Measurements from ENCODE around the gene RTP3. TPM values are rescaled to one million over a fixed set of nuclear protein-coding genes. Genes with fewer than 3 reads are reported as not detected.

The RTP3 gene
- total RNA-seq, 1 donor from 2014 or later, result not detected

- peak overlapping the region; percentile 25 for H3K27ac Mint-ChIP-seq
Observed at GRCh38 chr3:46509661-46510187, 11.9 kb downstream of the RTP3 start.

DNA sequence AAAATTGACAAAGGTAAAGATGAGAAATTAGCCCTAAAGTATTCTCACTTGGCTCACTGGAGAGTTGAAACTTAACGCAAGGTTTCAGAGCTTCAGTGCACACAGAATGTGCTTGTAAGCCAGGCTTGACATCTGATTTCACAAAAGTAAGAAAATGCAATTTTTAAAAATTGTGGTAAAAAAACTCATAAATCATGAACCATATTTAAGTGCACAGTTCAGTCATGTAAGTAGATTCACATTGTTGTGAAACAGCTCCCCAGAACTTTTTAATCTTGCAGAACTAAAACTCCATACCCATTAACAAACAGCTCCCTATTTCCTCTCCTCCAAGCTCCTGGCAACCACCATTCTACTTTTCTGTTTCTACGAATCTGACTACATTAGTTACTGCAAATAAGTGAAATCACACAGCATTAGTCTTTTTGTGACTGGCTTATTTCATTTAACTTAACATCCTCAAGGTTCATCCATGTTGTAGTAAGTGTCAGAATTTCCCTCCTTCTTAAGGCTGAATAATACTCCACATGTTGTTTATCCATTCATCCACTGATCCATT is 14.5 kb downstream of the RTP3 start:
- peaks cover 25% of the 10 kb centered on the region for H3K4me1 Mint-ChIP-seq
- no peaks in the 10 kb centered on the region for H3K9me3 Mint-ChIP-seq
- no peak overlapping the region for H3K27ac Mint-ChIP-seq

More at GRCh38 chr3:46509661-46510187, 11.9 kb downstream of the RTP3 start:
- Mint-ChIP-seq H3K4me3 (no peak overlapping the region), H3K9me3 (no peaks in the 10 kb centered on the region), H3K4me1 (peaks cover 28% of the 10 kb centered on the region), H3K36me3 (no peaks in the 10 kb centered on the region), H3K27me3 (ENCODE audit: low read depth) (no peaks in the 10 kb centered on the region)
- TF ChIP-seq, protein P1, sequence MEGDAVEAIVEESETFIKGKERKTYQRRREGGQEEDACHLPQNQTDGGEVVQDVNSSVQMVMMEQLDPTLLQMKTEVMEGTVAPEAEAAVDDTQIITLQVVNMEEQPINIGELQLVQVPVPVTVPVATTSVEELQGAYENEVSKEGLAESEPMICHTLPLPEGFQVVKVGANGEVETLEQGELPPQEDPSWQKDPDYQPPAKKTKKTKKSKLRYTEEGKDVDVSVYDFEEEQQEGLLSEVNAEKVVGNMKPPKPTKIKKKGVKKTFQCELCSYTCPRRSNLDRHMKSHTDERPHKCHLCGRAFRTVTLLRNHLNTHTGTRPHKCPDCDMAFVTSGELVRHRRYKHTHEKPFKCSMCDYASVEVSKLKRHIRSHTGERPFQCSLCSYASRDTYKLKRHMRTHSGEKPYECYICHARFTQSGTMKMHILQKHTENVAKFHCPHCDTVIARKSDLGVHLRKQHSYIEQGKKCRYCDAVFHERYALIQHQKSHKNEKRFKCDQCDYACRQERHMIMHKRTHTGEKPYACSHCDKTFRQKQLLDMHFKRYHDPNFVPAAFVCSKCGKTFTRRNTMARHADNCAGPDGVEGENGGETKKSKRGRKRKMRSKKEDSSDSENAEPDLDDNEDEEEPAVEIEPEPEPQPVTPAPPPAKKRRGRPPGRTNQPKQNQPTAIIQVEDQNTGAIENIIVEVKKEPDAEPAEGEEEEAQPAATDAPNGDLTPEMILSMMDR (IDR thresholded peaks at IDR 0.05; ENCODE audit: unreplicated experiment), result no peak
- no peak for DNase-seq (ENCODE audit: low spot score in 2 of 2, unreplicated experiment in 2 of 2)

GRCh38 chr3:46516521-46516920 is 18.7 kb downstream of the RTP3 start:
- TF ChIP-seq, protein P1 (IDR thresholded peaks at IDR 0.05; ENCODE audit: unreplicated experiment), result no peak
- DNase-seq (ENCODE audit: low spot score in 2 of 2, unreplicated experiment in 2 of 2), result no peak
- no peaks in the 10 kb centered on the region for H3K27me3 Mint-ChIP-seq (ENCODE audit: low read depth)
- H3K27ac Mint-ChIP-seq, result no peak overlapping the region
- H3K36me3 Mint-ChIP-seq, result no peaks in the 10 kb centered on the region
- no peaks in the 10 kb centered on the region for H3K9me3 Mint-ChIP-seq
- H3K4me3 Mint-ChIP-seq, result no peak overlapping the region
- peaks cover 13% of the 10 kb centered on the region for H3K4me1 Mint-ChIP-seq

More for the DNA sequence above, 14.5 kb downstream of the RTP3 start:
- no peaks in the 10 kb centered on the region for H3K27me3 Mint-ChIP-seq (ENCODE audit: low read depth)
- no peak for DNase-seq (ENCODE audit: low spot score in 2 of 2, unreplicated experiment in 2 of 2)
- H3K36me3 Mint-ChIP-seq, result no peaks in the 10 kb centered on the region
- no peak overlapping the region for H3K4me3 Mint-ChIP-seq
- TF ChIP-seq, protein P1 (IDR thresholded peaks at IDR 0.05; ENCODE audit: unreplicated experiment), result no peak

GRCh38 chr3:46517016-46517783 is 19.4 kb downstream of the RTP3 start:
- no peak for DNase-seq (ENCODE audit: low spot score in 2 of 2, unreplicated experiment in 2 of 2)
- Mint-ChIP-seq H3K4me3 (no peak overlapping the region), H3K27me3 (ENCODE audit: low read depth) (no peaks in the 10 kb centered on the region), H3K4me1 (peaks cover 10% of the 10 kb centered on the region), H3K27ac (no peak overlapping the region), H3K36me3 (no peaks in the 10 kb centered on the region), H3K9me3 (no peaks in the 10 kb centered on the region)
- TF ChIP-seq, protein P1 (IDR thresholded peaks at IDR 0.05; ENCODE audit: unreplicated experiment), result no peak

DNA sequence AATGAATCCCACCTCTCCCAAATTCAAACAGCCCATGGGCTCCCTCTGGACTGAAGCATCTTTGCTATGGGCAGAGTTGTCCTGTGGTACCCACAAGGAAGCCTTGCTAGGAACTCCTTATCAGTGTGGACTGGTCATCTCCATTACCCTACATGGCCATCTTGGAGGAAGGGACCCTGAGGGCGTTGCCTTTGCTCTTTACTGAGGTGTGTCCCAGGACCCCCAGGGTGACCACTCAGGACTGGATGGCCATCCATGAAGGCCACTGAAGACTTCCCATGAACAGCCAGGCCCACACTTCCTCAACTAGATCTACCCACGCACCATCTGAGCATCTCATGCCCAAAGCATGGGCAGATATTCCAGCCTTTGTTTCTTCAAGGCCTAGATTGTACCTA is 20.0 kb downstream of the RTP3 start:
- peaks cover 7% of the 10 kb centered on the region for H3K4me1 Mint-ChIP-seq
- H3K36me3 Mint-ChIP-seq, result no peaks in the 10 kb centered on the region
- H3K27ac Mint-ChIP-seq, result no peak overlapping the region
- no peaks in the 10 kb centered on the region for H3K27me3 Mint-ChIP-seq (ENCODE audit: low read depth)
- H3K4me3 Mint-ChIP-seq, result no peak overlapping the region
- no peak for DNase-seq (ENCODE audit: low spot score in 2 of 2, unreplicated experiment in 2 of 2)
- H3K9me3 Mint-ChIP-seq, result no peaks in the 10 kb centered on the region
- TF ChIP-seq, protein P1 (IDR thresholded peaks at IDR 0.05; ENCODE audit: unreplicated experiment), result no peak

Data from mesothelial cell of epicardium (in vitro differentiated cells).